Measurements from ENCODE around the gene ADGRV1. TPM values are rescaled to one million over a fixed set of nuclear protein-coding genes. Genes with fewer than 3 reads are reported as not detected.
A peak's percentile ranks its signal among the peaks of the same experiment; 100 is the strongest.
"Not testable (repeated sequence)": the region's sequence is repeated elsewhere in the genome, so short reads cannot be mapped to it uniquely, and the experiment has no call there.

The ADGRV1 gene
- total RNA-seq, 1 donor from 2014 or later = 31.9 TPM

DNA sequence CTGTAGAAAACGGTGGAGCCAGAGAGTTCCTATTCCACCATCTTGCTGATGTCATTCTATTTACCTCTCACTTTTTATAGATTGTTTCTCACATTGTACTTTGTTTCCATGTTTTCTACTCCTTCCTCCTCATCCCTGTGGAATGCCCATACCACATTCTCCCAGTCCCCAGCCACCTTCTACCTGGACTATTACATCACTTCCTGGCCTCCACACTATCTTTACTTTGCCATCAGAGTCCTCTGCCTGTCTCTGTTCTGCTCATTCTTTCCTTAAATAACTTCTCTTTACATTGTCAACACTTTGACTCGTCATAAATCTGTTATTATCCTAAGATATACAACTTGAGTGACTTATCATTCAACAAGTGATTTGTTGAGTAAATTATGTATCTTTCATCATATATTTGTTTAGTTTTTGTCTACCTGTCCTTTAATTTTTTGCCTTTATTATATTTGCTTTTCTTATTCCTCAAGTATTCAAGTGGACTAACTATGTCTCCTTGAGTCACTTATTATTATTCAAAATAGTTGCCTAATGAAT is 182.5 kb downstream of the ADGRV1 start:
- no peak for DNase-seq (ENCODE audit: low spot score)

DNA sequence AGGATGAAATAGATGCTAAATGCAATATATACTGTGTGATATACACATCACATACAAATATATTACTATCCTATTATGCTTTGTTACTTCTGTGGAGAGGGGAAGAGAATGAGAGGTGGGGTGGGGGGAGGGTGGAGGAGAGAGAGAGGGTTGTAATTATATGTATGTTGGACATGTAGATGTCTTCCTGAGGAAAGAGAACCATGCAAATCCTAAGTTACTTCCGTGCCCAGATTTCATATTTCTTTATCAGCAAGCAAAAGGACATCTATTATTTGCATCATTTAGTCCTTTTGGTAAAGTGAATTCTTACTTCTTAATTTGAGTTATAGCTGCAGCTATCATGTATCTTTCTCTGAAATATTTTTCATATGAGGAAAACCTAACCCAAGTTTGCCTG is 187.5 kb downstream of the ADGRV1 start:
- no peak for DNase-seq (ENCODE audit: low spot score)

DNA sequence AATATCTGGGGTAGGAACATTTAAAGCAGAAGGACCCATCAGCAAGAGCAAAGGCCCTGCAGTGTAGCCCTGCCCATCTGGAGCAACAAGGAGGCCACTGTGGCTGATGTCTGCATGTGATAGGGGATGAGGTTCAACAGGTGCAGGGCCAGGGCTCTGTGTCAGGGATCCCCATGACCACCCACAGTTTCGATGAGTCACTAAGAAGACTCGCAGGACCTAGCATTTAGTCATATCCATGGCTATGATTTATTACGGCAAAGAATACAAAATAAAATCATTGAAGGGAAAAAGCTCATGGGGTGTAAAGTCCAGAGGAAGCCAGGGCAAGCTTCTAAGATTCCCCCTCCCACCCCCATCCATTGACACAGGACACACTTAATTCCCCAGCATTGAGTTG is 188.6 kb downstream of the ADGRV1 start:
- no peak for DNase-seq (ENCODE audit: low spot score)

DNA sequence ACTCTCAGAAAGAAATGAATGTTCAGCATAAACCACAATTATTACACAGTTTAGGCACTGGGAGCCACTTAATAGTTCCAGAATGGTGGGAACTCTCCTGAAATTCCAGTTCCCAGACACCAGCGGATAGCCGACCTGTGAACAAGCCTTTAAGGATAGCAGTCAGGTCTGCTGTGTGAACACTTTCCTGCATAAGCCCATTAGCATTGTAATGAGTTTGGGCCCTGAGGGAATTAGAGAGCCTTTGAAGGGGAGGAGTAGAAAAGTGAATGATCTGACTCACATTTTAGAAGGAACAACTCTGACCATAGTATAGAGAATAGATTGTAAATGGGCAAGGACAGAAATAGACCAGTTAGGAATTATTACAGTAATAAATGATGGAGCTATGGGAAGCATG is 189.1 kb downstream of the ADGRV1 start:
- no peak for DNase-seq (ENCODE audit: low spot score)

DNA sequence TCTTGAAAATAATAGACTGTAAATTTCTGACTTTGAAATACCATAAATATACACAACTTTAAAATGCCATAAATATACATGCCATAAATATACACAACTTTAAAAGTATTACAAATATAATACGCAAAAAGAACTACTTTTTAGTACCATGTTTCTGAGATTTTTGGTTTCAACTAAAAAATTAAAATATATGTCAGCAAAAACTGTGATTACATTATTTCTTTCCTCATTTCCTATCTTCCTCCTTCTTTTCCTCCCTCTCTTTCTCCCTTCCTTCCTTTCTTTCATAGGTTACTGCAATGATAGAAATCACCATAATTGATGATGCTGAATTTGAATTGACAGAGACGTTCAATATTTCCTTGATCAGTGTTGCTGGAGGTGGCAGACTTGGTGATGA is 200.5 kb downstream of the ADGRV1 start:
- no peak for DNase-seq (ENCODE audit: low spot score)

DNA sequence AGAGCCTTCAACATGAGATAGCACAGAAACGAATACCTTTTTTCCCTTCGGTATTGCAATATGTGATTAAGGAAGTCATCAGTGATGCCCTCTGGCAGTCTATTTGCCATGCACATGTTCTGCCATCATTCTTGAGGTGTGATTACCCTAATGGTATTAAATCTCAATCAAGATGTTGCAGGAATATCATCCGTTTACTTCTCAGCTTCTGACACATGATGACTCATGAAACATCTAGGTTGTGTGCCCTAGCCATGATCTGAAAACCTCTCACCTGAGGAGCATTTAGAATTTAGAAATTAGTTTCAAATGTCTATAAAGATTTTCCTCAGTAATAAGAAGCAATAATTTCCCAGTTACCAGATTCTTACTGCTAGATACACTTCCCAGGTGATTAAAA is 209.1 kb downstream of the ADGRV1 start:
- no peak for DNase-seq (ENCODE audit: low spot score)

DNA sequence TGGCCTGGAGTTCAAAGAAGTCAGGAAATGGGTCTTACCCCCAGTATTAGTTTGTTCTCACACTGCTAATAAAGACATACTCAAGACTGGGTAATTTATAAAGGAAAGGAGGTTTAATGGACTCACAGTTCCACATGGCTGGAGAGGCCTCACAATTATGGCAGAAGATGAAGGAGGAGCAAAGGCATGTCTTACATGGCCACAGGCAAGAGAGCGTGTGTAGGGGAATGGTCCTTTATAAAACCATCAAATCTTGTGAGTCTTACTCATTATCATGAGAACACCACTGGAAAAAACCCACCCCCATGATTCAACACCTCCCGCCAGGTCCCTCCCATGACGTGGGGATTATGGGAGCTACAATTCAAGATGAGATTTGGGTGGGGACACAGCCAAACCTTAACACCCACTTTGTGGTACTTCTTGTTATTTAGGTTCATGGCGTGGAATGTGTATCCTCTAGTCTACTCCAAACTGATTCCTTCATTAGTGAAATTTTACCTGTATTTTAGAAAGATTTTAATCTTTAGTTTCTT is 211.5 kb downstream of the ADGRV1 start:
- not testable (repeated sequence) for DNase-seq (ENCODE audit: low spot score)

DNA sequence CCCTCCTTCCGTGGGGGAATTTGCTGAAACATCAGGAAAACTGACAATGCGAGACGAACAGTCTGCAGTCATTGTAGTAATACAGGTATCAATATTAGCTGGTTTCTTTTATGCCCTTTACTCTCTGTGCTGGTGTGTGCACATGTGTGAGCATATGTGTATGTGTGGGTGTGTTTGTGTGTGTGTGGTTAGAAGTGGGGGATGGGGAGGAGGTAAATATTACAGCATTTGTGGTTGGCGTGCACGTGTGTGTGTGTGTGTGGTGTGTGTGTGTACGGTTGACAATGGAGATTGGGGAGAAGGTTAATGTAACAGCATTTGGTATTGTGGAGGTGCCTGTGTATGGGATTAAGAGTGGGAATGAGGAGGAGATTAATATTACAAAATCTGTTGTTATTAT is 219.4 kb downstream of the ADGRV1 start:
- no peak for DNase-seq (ENCODE audit: low spot score)

DNA sequence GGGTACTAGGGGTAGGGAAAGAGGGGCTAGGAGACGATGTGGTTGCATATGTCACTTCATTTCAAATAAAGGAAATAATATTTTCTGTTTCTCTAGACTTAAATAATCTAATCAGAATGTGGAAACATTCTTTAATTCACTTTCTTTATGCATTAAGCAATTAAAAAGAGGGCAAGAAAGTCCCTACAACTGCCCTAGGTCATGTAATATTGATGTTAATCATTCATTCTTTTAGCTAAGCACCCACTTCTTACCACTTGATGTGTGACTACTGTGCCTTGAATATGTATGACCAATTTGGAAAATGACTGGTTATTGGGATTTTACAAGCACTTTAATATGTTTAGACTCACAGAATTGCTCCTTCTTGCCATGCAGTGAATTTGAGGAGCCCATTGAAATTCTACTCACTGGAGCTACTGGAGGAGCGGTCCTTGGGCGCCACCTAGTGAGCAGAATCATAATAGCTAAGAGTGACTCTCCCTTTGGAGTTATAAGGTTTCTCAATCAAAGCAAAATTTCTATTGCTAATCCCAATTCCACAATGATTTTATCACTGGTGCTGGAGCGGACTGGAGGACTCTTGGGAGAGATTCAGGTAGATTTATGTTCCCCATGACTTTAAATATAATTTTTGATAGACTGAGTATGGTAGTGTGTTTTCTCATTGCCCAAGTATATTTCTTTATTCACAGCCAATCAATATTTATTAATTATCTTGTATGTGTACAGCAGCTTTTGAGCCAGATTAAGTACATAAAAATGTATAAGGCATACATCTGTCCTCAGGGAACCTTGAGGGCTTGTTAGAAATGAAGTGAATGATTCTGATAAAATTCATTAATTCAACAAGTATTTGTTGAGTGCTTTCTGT is 225.1 kb downstream of the ADGRV1 start:
- peak; percentile 75 for DNase-seq (ENCODE audit: low spot score)

DNA sequence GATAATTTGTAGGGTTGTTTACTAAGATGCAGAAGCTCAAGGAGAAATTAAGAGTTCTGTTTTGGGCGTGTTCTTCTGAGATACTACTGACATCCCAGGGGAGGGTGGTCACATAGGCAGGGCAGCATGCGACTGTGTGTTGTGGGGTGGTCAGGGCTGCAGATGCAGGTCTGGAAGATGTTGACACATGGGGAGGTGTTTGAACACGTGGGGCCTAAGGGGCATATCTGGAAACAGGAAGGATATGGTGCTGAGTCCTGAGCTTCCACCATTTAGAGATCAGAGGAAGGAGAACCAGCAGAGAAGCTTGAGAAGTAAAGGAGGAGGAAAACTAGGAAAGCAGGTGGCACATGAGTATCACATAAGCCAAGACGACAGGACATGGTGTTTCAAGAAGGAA is 228.2 kb downstream of the ADGRV1 start:
- no peak for DNase-seq (ENCODE audit: low spot score)

DNA sequence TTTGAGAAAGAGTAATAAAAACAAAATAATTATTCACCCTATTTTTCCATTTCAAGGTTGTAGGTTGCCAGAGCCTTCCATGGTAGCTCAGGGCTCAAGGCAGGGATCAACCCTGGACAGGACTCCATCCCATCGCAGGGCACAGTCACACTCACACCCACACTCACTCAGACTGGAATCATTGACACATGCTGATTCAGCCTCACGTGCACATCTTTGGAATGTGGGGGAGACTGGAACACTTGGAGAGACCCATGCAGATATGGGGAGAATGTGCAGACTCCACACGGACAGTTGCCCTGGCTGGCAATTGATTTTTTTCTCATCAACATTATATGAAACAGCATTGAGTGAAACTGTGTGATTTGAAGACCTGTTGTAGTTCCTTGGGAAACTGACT is 234.1 kb downstream of the ADGRV1 start:
- no peak for DNase-seq (ENCODE audit: low spot score)

DNA sequence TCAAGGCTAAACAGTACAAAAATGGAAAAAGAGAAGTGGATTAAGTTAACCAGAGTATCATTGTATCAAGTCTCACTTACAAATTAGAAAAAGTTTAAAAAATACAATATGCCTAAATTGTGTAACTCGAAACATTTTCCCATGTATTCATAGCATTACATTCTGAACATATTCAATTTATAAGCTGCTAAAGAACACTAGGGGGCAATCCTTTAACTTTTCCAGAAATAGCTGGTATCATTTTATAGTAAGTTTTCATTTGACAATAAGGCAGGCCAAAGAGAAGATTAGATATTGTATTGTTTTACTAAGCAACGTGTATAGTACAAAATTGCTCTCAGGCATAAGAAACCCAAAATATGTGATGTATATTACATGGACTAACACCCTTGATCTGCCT is 234.6 kb downstream of the ADGRV1 start:
- no peak for DNase-seq (ENCODE audit: low spot score)

DNA sequence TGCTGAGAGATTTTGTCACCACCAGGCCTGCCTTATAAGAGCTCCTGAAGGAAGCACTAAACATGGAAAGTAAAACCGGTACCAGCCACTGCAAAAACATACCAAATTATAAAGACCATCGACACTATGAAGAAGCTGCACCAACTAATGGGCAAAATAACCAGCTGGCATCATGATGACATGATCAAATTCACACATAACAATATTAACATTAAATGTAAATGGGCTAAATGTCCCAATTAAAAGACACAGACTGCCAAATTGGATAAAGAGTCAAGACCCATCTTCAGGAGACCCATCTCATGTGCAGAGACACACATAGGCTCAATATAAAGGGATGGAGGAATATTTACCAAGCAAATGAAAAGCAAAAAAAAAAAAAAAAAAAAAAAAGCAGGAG is 238.3 kb downstream of the ADGRV1 start:
- DNase-seq (ENCODE audit: low spot score) = not testable (repeated sequence)

DNA sequence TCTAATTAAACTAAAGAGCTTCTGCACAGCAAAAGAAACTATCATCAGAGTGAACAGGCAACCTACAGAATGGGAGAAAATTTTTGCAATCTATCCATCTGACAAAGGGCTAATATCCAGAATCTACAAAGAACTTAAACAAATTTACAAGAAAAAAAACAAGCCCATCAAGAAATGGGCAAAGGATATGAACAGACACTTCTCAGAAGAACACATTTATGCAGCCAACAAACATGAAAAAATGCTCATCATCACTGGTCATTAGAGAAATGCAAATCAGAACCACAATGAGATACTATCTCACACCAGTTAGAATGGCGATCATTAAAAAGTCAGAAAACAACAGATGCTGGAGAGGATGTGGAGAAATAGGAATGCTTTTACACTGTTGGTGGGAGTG is 241.5 kb downstream of the ADGRV1 start:
- not testable (repeated sequence) for DNase-seq (ENCODE audit: low spot score)

DNA sequence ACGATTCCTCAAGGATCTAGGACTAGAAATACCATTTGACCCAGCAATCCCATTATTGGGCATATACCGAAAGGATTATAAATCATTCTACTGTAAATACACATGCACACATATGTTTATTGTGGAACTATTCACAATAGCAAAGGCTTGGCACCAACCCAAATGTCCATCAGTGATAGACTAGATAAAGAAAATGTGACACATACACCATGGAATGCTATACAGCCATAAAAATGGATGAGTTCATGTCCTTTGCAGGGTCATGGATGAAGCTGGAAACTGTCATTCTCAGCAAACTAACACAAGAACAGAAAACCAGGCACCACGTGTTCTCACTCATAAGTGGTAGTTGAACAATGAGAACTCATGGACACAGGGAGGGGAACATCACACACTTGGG is 241.9 kb downstream of the ADGRV1 start:
- not testable (repeated sequence) for DNase-seq (ENCODE audit: low spot score)

DNA sequence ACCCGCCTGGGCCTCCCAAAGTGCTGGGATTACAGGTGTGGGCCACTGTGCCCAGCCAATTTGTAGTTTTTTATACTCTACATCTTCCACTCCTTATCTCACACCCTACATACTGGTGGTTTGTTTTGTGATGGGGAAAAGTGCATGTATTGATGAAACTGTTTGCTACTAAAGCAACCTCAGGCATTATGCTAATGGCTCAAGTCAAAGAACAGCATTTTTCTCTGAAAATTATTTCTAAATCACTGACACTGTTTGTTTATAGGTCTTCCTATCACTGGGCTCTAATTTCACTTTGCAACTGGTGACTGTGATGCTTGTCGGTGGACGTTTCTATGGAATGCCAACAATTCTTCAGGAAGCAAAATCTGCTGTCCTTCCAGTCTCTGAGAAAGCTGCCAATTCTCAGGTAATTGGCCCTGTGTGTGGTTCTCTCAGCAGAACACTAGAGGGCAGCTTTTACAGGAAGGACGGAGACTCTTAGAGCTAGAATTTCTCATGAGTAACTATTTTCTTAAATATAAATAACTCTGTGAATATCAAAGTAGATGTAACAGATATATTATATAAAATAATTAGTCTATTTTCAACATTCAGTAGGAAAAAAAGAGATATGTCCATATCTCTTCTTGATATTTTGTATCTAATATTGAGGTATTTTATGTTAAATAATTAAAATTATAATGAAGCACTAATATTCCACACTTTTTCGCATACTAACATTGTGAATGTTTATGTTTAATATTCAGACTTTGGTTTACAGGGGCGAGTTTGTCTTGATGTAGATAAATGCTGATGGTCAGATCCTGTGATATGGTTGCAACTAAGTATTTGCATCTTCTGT is 244.1 kb downstream of the ADGRV1 start:
- DNase-seq (ENCODE audit: low spot score) = no peak

DNA sequence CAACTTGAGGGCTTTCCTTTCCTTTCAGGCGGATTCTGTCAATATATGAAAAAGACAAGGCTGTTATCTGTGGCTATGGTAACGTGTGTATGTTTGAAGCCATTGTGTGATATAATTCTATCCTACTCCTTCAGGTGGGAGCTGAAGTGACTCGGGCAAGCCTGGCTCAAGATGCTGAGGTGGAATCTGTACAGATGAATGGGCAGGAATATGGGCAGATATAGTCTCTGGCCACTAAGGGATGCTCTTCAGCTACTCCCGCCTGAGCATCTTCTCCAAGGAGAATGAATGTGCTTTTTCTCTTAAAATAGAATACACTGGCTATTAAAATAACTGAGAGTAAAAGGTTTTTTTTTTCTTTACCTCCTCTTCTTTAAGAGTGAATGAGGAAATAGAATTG is 244.8 kb downstream of the ADGRV1 start:
- no peak for DNase-seq (ENCODE audit: low spot score)

DNA sequence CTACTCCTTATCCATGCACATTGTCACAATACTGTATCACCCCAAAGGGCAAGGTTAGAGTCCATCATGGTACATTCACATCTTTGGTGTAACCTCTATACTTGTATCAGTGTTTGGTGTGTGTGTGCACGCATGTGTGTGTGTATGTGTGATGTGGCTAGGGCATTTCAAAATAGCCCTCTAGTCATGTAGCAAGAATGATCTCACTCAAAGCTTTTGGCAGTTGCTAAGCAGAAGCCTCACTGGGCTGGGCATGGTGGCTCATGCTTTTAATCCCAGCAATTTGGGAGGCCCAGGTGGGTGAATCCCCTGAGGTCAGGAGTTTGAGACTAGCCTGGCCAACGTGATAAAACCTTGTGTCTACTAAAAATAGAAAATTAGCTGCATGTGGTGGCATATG is 245.3 kb downstream of the ADGRV1 start:
- no peak for DNase-seq (ENCODE audit: low spot score)

DNA sequence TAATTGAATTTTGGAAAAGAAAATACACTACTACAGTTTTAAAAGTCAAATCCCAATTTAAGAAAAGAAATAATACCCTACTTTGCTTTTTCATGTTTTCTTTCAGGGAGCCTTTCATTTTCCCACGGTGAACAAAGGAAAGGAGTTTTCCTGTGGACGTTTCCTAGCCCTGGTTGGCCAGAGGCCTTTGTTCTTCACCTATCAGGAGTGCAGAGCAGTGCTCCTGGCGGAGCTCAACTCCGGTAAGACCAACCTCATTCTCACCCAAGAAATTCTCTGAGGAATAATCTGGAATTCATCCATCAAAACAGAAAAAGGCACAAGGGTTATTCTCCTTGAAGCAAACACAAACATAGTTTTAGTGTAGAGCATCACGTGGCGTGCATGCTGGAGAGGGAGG is 248.9 kb downstream of the ADGRV1 start:
- DNase-seq (ENCODE audit: low spot score) = no peak

DNA sequence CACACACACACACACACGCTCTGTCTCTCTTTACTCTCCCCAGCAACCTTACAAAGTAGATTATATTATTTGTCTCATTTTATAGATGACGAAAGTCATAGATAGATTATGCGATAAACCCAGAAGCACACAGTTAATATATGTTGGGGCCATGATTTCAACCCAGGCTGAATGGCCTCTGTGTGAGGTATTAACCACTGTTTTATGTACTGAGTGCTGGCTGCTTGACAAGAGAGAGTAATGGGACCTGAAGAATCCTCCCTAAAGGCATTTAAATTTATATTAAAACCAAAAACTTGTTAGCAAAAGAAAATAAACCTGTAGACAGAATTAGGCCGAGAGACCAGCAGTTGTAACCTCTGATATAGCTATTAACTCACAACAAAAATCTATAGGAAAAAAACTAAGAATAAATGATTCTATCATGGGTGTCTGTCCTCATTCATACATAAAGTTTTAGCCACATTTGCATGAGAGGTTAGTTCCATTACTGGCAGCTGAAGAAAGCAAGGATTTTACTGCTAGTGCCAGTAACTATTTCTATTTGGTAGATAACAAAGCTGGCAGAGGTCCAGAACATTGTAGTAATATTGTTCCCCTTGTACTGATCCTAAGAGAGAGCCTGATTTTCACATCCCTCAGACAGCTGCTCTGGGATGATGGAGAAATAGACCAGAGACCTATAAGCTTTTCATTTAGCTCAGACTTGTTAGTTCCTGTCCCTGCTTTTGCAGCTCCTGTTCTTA is 250.9 kb downstream of the ADGRV1 start:
- no peak for DNase-seq (ENCODE audit: low spot score)

DNA sequence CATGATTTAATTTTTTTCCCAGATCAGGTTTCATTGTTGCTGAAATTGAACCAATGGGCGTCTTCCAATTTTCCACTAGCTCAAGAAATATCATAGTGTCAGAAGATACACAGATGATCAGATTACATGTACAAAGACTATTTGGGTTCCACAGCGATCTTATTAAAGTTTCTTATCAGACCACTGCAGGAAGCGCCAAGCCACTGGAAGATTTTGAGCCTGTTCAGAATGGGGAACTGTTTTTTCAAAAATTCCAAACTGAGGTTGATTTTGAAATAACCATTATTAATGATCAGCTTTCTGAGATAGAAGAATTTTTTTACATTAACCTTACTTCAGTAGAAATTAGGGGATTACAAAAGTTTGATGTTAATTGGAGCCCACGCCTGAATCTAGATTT is 251.6 kb downstream of the ADGRV1 start:
- no peak for DNase-seq (ENCODE audit: low spot score)

DNA sequence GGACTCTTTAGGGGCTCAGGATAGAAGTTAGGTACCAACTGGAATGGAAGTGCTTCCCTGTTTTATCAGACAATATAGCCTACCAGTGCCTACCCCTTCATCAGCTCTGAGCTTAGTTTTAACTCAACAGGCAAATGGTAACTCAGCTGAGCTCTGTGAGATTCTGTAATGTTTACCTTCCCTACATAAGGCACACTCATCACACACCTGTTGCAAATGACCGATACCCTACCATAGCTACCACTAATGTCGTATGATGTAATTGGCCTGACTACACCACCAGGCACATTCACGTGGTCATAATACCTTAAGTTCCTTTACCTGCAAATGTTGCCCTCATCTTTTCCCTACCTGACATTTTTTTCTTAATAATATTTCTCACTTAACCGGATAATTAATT is 254.8 kb downstream of the ADGRV1 start:
- DNase-seq (ENCODE audit: low spot score) = no peak

Data from mucosa of gallbladder (tissue), 1 donor.